AG04450 (cell line): ENCODE data around the gene SUCO. TPM values are rescaled to one million over a fixed set of nuclear protein-coding genes. Genes with fewer than 3 reads are reported as not detected.

Experiments
- CTCF ChIA-PET: fragments of 300-600, 350-600 bp; formaldehyde crosslinking; extraction: SDS; loops from one replicate; lab custom pipeline; 2022; ENCODE audit warnings: antibody characterized with exemption, inconsistent platforms; lab: Charles Lee
- POLR2A ChIA-PET: fragments of 350-600 bp; formaldehyde crosslinking; extraction: SDS; loops from one replicate; lab custom pipeline; 2021; ENCODE audit warnings: antibody characterized with exemption, inconsistent platforms; lab: Yijun Ruan, JAX
- DNase-seq: peaks from one replicate; pipeline ENCODE4 v3.0.0-alpha.2; 2011; ENCODE audit warnings: low read depth, low spot score
- H3K27ac ChIP-seq: one replicate; pipeline ENCODE4 v1.5.1; 2012; ENCODE audit warnings: low read depth, low read length, control low read depth
- H3K27me3 ChIP-seq: one replicate; pipeline ENCODE4 v1.6.0; 2012; ENCODE audit warnings: low read length; ENCODE audit not compliant: control insufficient read depth, insufficient read depth
- H3K4me3 ChIP-seq: 2 replicates; pipeline ENCODE4 v1.5.1; 2011; ENCODE audit warnings: mild to moderate bottlenecking, low read depth, low read length, control low read depth
- H3K9me3 ChIP-seq: 2 replicates; pipeline ENCODE4 v1.5.1; 2012; ENCODE audit warnings: low read length; ENCODE audit not compliant: control insufficient read depth, insufficient read depth
- CTCF ChIP-seq: IDR thresholded peaks from 2 replicates; pipeline ENCODE4 v1.5.1; 2011; ENCODE audit warnings: low read depth, low read length, control low read depth, inconsistent platforms
- polyA plus RNA-seq: library from polyadenylated mRNA; depleted of rRNA; stranded (reverse); fragments of >200 nt; gene quantifications from 2 replicates; pipeline ENCODE4 v1.2.3, GENCODE V29; 2011

Gene SUCO
- polyA plus RNA-seq, 1 experiment = 25.1 TPM

DNA sequence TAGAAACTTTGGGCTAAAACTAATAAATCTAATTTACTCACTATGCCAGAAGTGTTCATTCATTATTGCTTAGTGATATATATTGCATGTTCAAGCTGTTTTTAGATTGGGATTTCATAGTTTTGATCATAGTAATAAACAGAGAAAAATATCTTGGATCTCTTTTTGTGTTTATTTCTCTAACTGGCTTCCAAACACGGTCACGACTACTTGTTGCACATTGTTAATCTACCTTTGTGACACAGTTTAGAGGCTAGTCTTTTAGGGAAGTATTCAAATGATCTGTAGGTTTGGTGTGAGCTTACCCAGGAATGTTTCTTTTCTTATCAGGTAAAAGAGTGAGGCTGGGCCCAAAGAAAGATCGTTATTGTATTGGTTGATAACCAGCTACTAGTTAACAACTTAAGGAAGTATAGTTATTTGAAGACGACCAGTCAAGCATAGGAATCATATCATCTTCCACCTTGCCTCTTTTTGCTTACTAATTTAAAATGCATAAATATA, 75.2 kb downstream of the SUCO start:
- TF ChIP-seq CTCF = no peak
- Histone ChIP-seq H3K9me3 (no peaks in the 10 kb centered on the region), H3K27me3 (no peaks in the 10 kb centered on the region), H3K4me3 (no peak overlapping the region), H3K27ac (no peak overlapping the region)
- CTCF ChIA-PET = interaction anchor here (0.7 to 1.0 kb wide), 2 partner anchors 111 to 112 kb away, joined by 3 to 6 read pairs; no protein-coding TSS in a partner anchor
- POLR2A ChIA-PET = no interaction called here
- no peak for DNase-seq

DNA sequence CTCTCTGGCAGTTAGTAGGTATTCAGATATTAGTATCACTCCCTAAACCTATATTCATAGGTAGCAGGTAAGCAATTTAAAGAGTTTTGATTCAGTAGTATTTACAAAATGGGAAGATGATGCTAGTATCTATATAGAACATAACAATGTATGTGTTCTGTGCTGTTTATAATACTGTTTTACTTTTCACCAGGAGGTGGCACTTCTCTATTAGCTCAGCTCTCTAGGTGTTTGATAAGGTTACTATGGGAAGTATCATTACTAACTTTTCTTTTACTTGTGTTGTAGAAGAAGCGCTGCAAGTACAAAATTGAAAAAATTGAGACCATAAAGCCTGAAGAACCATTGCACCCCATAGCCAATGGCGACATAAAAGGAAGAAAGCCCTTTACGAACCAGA, 76.6 kb downstream of the SUCO start:
- ChIA-PET POLR2A (no interaction called here), CTCF (interaction anchor here (0.8 to 1.6 kb wide), 7 partner anchors 20 to 133 kb away, joined by 3 to 6 read pairs (median 5); no protein-coding TSS in a partner anchor)
- Histone ChIP-seq H3K4me3 (no peak overlapping the region), H3K27me3 (no peaks in the 10 kb centered on the region), H3K27ac (no peak overlapping the region), H3K9me3 (no peaks in the 10 kb centered on the region)
- peak; percentile 27 for TF ChIP-seq CTCF
- no peak for DNase-seq

- no peak for TF ChIP-seq CTCF
- CTCF ChIA-PET = interaction anchor here (0.6 kb wide), 1 partner anchor 175 kb away, joined by 3 read pairs; no protein-coding TSS in a partner anchor
- POLR2A ChIA-PET = no interaction called here
- H3K4me3 ChIP-seq = no peak overlapping the region
- no peak for DNase-seq
- H3K27me3 ChIP-seq = no peaks in the 10 kb centered on the region
- H3K27ac ChIP-seq = no peak overlapping the region
- peaks cover 8% of the 10 kb centered on the region; the same call in 1 of the 2 replicates for H3K9me3 ChIP-seq
These were observed 79.5 kb downstream of the SUCO start for GRCh38 chr1:172612478-172612877.

DNA sequence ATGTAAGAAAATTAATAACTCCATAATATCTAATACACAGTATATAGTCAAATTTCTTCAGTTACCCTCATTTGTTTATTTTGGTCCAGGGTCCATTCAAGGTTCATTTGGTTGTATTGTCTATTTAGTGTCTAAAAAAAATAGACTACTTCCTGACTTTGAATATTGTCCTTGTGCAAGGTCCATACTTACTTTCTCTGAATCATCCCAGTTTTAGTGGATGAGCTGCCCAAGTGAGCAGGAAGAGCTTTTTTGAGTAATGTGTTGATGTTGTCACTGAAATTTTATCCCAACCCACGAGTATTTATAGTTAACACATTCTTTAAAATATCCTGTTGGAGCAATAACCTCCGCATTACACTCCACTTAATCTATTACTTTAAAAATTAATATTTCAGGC, 80.3 kb downstream of the SUCO start:
- ChIA-PET POLR2A (no interaction called here), CTCF (no interaction called here)
- TF ChIP-seq CTCF = no peak
- H3K9me3 ChIP-seq = peaks cover 8% of the 10 kb centered on the region; the same call in 1 of the 2 replicates
- DNase-seq = no peak
- H3K4me3 ChIP-seq = no peak overlapping the region
- H3K27ac ChIP-seq = no peak overlapping the region
- no peaks in the 10 kb centered on the region for H3K27me3 ChIP-seq

DNA sequence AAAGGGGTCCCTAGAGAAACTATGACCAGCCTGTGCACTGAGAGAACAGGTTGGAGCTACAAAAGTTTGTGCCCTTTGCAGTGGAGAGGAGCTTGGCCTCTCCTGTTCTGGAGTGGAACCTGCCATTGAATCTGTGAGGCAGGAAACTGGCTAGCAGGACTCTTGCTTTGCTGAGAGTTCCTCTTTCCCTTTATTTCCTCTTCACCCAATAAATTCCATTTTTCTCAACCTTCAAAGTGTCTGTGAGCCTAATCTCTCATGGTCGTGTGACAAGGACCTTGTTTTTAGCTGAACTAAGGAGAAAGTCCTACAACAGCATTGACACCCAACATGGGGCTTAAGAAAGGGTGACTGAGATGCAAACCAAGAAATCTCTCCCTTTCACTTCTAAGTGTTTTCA, 83.2 kb downstream of the SUCO start:
- POLR2A ChIA-PET = no interaction called here
- Histone ChIP-seq H3K9me3 (peaks cover 20% of the 10 kb centered on the region), H3K27ac (no peak overlapping the region), H3K27me3 (no peaks in the 10 kb centered on the region), H3K4me3 (no peak overlapping the region)
- DNase-seq = no peak
- no peak for TF ChIP-seq CTCF
- CTCF ChIA-PET = no interaction called here
